NCI-H2029 treated with DMSO at 0.1 percent for 48 hours (cell line): ENCODE measurements around the gene CDC42BPB.

Experiments
- DNase-seq: peaks from one replicate; lab custom pipeline; 2025; lab: John Stamatoyannopoulos, UW

The CDC42BPB gene

GRCh38 chr14:103073876-103074728, 16.8 kb upstream of the CDC42BPB start:
- DNase-seq, result no peak

GRCh38 chr14:103073367-103073875, 16.1 kb upstream of the CDC42BPB start:
- no peak for DNase-seq

- DNase-seq, result no peak
Observed at GRCh38 chr14:103072595-103073366, 15.4 kb upstream of the CDC42BPB start.

GRCh38 chr14:103071544-103072251, 14.3 kb upstream of the CDC42BPB start:
- DNase-seq, result no peak

- DNase-seq, result no peak
Observed at GRCh38 chr14:103070971-103071542, 13.7 kb upstream of the CDC42BPB start.

GRCh38 chr14:103070263-103070885, 13.0 kb upstream of the CDC42BPB start:
- DNase-seq, result no peak

- no peak for DNase-seq
Observed at GRCh38 chr14:103068351-103069073, 11.2 kb upstream of the CDC42BPB start.

- DNase-seq, result no peak
Observed at GRCh38 chr14:103067231-103067954, 10.0 kb upstream of the CDC42BPB start.

- no peak for DNase-seq
Observed at GRCh38 chr14:103066399-103066798, 9.1 kb upstream of the CDC42BPB start.

- DNase-seq, result no peak
Observed at GRCh38 chr14:103065861-103066260, 8.5 kb upstream of the CDC42BPB start.

GRCh38 chr14:103064978-103065377, 7.6 kb upstream of the CDC42BPB start:
- no peak for DNase-seq

- DNase-seq, result no peak
Observed at GRCh38 chr14:103064436-103064835, 7.1 kb upstream of the CDC42BPB start.

GRCh38 chr14:103061482-103061976, 4.2 kb upstream of the CDC42BPB start:
- DNase-seq, result no peak

- no peak for DNase-seq
Observed at GRCh38 chr14:103059556-103059955, 2.2 kb upstream of the CDC42BPB start.

- no peak for DNase-seq
Observed at GRCh38 chr14:103058164-103059055, 1.1 kb upstream of the CDC42BPB start.

- no peak for DNase-seq
Observed at GRCh38 chr14:103057028-103057371, 349 bp downstream of the CDC42BPB start.

- DNase-seq, result no peak
Observed at GRCh38 chr14:103056322-103057027, 874 bp downstream of the CDC42BPB start.

- DNase-seq, result no peak
Observed at GRCh38 chr14:103055695-103056094, 1.7 kb downstream of the CDC42BPB start.
